ENCODE results near the gene LRRC32.

DNA sequence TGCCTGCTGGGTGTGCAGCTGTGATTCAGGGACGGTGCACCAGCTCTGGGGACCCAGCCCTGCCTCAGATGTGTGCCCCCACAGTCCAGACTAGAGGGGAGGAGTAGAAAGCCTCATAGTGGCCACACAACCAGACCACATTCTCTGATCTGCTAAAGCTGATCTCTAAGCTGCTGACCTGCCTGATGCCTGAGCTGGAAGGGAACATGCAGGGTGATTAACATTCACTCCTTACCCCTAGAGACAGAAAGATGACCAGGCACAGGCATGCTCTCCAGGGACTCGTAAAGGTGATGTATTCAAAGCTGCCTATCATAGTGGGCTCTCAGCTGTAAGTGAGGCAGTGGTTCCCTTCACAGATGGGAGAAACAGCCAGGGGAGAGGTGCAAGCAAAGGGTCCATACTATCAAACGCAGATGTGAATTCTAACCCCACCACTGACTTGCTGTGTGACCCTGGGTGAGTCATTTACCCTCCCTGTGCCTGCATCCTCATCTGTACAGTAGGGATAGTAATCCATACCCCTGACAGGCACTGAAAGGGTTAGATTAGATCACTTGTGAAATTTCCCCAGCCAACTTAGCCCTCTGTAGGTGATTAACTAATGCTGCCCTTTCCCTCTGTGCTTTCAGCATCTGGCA, 29.0 kb upstream of the LRRC32 start:
- TF ChIP-seq, protein P1, sequence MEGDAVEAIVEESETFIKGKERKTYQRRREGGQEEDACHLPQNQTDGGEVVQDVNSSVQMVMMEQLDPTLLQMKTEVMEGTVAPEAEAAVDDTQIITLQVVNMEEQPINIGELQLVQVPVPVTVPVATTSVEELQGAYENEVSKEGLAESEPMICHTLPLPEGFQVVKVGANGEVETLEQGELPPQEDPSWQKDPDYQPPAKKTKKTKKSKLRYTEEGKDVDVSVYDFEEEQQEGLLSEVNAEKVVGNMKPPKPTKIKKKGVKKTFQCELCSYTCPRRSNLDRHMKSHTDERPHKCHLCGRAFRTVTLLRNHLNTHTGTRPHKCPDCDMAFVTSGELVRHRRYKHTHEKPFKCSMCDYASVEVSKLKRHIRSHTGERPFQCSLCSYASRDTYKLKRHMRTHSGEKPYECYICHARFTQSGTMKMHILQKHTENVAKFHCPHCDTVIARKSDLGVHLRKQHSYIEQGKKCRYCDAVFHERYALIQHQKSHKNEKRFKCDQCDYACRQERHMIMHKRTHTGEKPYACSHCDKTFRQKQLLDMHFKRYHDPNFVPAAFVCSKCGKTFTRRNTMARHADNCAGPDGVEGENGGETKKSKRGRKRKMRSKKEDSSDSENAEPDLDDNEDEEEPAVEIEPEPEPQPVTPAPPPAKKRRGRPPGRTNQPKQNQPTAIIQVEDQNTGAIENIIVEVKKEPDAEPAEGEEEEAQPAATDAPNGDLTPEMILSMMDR (IDR thresholded peaks at IDR 0.05): no peak
- no peak for TF ChIP-seq POLR2A (IDR thresholded peaks at IDR 0.05)

Measured in thyroid gland (tissue), 4 donors.